Muscle of back (tissue), 11 donors: Measurements from ENCODE around the gene OR8D1. TPM values are rescaled to one million over a fixed set of nuclear protein-coding genes. Genes with fewer than 3 reads are reported as not detected.
"Not testable (repeated sequence)": the region's sequence is repeated elsewhere in the genome, so short reads cannot be mapped to it uniquely, and the experiment has no call there.

Experiments
- DNase-seq, 3 donors: peaks; one replicate each; pipeline versions ENCODE4 v3.0.0 to v3.0.0-alpha.2; 2013
- polyA plus RNA-seq, 10 donors: library from polyadenylated mRNA; unstranded; fragments of 120-200 nt; gene quantifications; one replicate each; pipeline ENCODE4 v1.2.1, GENCODE V29; 2013; ENCODE audit not compliant: insufficient read length in 10 of 10

The OR8D1 gene
- polyA plus RNA-seq, 10 donors, result 0.01 to 0.09 (median 0.03) TPM; not detected in 4

GRCh38 chr11:124285610-124286344 is 28.0 kb downstream of the OR8D1 start:
- DNase-seq, result peak in 1 of 3 donors; percentile 33

DNA sequence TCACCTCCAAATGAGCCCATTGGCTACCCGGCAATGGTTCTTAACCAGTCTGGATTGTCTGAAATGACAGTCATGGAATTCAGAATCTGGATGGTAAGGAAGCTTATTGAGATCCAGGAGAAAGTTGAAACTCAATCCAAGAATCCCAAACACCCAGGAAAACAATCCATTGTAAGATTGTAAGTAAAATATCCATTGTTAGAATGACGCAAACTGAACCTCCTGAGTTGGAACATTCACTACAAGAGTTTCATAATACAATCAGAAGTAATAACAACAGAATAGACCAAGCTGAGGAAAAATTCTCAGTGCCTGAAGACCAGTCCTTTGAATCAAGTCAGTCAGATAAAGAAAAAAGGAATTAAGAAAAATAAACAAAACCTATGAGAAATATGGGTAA is 35.5 kb downstream of the OR8D1 start:
- no peak for DNase-seq

DNA sequence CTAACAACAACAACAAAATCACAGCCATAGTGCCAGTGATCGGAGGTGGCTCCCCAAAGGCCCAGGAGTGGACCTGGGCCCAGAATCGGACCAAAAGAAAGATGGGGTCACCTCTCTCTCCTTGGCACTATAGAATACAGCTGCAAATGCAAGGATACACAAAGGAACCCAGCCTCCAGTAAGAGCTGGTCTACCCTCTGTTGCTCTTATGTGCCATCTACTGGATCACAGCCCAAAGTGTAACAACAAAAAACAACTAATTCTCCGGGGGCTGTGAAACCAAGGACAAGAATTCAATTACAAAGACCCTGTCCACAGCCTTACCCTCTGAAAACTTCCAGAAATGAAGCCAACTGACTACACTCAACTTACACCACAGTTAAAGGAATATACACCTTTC is 35.9 kb downstream of the OR8D1 start:
- no peak for DNase-seq

DNA sequence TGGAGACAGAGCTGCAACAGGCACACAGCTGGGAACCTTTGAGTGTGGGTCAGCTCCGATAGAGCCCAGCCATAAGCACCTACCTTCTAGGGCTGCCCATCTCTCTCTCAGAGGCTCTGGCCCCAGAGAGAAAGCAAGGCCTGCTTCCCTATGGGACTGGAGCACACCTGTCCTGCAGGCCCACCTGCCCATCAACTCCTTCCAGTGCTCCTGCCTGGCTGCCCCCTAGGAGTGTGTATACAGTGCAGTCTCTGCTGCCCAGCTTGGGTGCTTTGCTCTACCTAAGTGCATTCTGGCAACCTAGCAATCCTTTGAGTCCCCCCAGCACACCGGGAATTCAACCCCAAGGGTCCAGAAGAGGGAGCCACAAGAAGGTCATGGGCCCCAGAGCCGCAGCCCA is 36.5 kb downstream of the OR8D1 start:
- no peak for DNase-seq

DNA sequence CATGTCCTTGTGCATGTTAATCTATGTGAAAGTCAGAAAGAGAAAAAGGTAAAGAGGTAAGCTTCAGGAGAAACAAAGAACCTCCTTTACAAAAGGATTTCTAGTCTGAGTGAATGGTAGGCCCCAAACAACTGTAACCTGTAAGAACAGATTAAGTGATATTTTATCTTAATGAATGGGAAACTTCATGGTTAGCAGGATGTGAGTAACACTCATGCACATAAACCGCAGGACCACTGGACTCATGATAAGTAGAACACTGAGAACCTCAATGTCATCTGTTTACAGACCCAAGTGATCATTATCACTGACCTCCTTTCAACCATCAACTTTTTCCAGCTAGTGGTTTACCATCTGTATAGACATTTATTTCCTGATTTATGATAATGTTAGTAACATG is 37.7 kb downstream of the OR8D1 start:
- no peak for DNase-seq

DNA sequence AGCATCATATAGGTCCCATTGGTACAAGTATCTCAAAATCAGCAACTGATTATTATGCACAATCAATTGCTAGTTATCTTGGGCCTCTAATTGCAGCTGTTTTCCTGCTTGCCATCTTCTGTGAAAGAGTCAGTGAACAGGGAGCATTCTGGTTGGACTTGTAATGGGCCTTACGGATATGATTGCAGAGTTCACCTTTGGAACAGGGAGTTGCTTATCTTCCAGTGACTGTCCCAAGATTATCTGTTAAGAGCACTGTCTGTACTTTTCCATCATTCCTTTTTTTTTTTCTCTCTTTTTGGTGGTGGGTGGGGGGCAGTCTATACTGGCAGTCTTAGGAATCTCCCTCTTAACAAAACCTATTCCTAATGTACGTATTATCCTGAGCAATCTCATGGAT is 39.7 kb downstream of the OR8D1 start:
- no peak for DNase-seq

DNA sequence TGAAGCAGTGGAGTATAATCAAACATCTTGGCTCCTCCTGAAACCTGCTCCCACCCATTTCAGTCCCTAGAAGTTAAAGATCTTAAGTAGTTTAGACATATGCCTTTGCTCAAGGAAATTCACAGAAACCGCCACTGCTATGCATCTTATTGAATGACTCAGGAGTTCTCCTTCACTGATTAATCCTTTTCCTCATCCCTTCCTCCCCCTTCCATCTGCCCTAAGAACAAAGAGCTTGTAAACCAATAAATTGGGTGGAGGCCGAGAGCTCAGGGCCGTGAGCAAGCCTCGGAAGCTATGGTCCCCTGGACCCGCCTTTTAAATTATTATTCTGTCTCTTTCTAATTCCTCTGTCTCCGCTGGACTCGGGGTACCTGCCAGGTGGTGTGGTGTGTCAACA is 42.9 kb downstream of the OR8D1 start:
- not testable (repeated sequence) for DNase-seq

DNA sequence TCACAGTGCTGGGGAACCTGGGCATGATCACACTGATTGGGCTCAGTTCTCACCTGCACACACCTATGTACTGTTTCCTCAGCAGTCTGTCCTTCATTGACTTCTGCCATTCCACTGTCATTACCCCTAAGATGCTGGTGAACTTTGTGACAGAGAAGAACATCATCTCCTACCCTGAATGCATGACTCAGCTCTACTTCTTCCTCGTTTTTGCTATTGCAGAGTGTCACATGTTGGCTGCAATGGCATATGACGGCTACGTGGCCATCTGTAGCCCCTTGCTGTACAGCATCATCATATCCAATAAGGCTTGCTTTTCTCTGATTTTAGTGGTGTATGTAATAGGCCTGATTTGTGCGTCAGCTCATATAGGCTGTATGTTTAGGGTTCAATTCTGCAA is 48.7 kb downstream of the OR8D1 start:
- not testable (repeated sequence) for DNase-seq

GRCh38 chr11:124256076-124256475 is 57.7 kb downstream of the OR8D1 start, which contains the start of gene OR8G5:
OR8G5 (plus strand) TSS chr11:124256376; CDS start chr11:124264932, 8,556 bp downstream.
- DNase-seq, result no peak

Other genes starting within 250 kb of the OR8D1 start
- gene VWA5A, start 198.5 kb downstream of the OR8D1 start, polyA plus RNA-seq, result 100 to 1,000 TPM in 7 of 10 donors, 10 to 100 TPM in 3; 73.6 to 136 (median 107) TPM
- not detected for gene OR10D3, start 130.6 kb downstream of the OR8D1 start, polyA plus RNA-seq
- under 1 TPM in 1 of 10 donors, not detected in 9; 0.06 TPM for gene OR8G1, start 72.9 kb downstream of the OR8D1 start, polyA plus RNA-seq
- under 1 TPM in 5 of 10 donors, not detected in 5; 0.20 to 0.32 (median 0.26) TPM for gene OR8G5, start 57.6 kb downstream of the OR8D1 start, polyA plus RNA-seq
- not detected for gene OR8D2, start 6.2 kb upstream of the OR8D1 start, polyA plus RNA-seq
- gene OR8B2, start 70.5 kb upstream of the OR8D1 start, polyA plus RNA-seq, result not detected
- gene OR8B3, start 85.1 kb upstream of the OR8D1 start, polyA plus RNA-seq, result not detected
- not detected for gene OR8B4, start 110.9 kb upstream of the OR8D1 start, polyA plus RNA-seq
- not detected for gene OR8B8, start 131.7 kb upstream of the OR8D1 start, polyA plus RNA-seq
- not detected for gene OR8B12, start 229.7 kb upstream of the OR8D1 start, polyA plus RNA-seq